Esophagus squamous epithelium (tissue), 4 donors: ENCODE measurements around the gene SETD1B.

Experiments used
- POLR2A ChIP-seq, 4 donors: fragments of 450-650 bp; IDR thresholded peaks; one replicate each; pipeline ENCODE4 v1.6.1; 2017; ENCODE audit warnings: antibody characterized with exemption in 4 of 4, mild to moderate bottlenecking in 4 of 4, moderate library complexity in 3 of 4
- TF ChIP-seq, protein P1 (sequence below), 6 experiments: fragments of 450-650 bp in 4 of 6; fragments of 200-600 bp in 2 of 6; sonication (generic) in 2 of 6; IDR thresholded peaks; one replicate each; pipeline ENCODE4 v1.5.1; 2016 to 2019; ENCODE audit warnings: antibody characterized with exemption in 6 of 6, mild to moderate bottlenecking in 4 of 6, moderate library complexity in 4 of 6

DNA sequence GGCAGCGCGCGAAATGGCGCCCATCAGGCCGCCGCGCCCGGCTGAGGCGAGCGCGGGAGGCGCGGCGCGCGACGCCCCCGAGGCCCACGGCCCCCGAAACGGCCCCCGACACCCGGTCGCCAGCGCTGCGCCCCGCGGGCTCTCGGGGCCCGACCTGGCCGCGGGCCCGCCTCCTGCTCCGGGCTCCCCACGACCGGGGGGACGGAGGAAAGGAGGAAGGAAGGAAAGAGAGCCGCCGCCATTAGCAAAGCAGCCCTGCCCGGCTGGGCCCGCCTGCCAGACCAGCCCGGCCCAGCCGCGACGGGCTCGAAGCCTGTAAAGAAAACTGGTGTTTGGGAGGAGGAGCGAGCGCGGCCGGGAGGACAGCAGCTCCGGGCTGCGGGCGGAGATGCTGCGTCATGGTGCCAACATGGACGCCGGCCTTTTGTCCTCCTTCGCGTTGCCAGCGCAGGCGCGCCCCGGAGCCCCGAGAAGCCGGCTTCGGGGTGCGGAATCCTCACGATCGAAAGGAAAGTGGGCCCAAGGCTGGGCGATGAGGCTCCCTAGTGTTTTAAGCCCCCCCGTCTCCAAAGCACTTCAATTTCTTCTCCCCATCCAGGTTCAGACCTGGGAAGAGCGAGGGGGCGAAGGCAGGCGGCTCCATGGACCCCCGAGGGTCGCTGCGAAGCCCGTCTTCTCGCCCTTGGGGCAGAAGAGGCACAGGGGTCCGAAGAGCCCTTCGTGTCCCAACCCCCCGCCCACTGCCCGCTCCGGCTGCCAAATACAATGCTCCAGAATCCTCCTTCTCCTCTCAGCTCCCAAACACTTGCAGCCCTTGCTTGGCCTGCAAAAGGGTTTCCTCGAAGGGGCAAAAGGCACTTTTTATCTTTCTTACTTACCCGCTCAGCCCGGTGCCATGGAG, 2.9 kb upstream of the SETD1B start:
- TF ChIP-seq, protein P1, sequence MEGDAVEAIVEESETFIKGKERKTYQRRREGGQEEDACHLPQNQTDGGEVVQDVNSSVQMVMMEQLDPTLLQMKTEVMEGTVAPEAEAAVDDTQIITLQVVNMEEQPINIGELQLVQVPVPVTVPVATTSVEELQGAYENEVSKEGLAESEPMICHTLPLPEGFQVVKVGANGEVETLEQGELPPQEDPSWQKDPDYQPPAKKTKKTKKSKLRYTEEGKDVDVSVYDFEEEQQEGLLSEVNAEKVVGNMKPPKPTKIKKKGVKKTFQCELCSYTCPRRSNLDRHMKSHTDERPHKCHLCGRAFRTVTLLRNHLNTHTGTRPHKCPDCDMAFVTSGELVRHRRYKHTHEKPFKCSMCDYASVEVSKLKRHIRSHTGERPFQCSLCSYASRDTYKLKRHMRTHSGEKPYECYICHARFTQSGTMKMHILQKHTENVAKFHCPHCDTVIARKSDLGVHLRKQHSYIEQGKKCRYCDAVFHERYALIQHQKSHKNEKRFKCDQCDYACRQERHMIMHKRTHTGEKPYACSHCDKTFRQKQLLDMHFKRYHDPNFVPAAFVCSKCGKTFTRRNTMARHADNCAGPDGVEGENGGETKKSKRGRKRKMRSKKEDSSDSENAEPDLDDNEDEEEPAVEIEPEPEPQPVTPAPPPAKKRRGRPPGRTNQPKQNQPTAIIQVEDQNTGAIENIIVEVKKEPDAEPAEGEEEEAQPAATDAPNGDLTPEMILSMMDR (IDR thresholded peaks at IDR 0.05) = no peak
- TF ChIP-seq POLR2A (IDR thresholded peaks at IDR 0.05) = peak in 2 of 4 donors; percentile 68 to 81
